ENCODE measurements around the gene HCRT.

HCRT gene

GRCh38 chr17:42138749-42139492 is 46.3 kb downstream of the HCRT start:
- DNase-seq (ENCODE audit: low read depth) = no peak
- no peak for TF ChIP-seq CTCF (conservative IDR thresholded peaks at IDR 0.05; ENCODE audit: low read depth, low read length)
- no peak overlapping the region for H3K4me3 ChIP-seq (ENCODE audit: low read depth, low read length)

GRCh38 chr17:42136654-42137051 is 48.6 kb downstream of the HCRT start:
- TF ChIP-seq CTCF (conservative IDR thresholded peaks at IDR 0.05; ENCODE audit: low read depth, low read length) = no peak
- no peak overlapping the region for H3K4me3 ChIP-seq (ENCODE audit: low read depth, low read length)
- no peak for DNase-seq (ENCODE audit: low read depth)

GRCh38 chr17:42135664-42136653 is 49.3 kb downstream of the HCRT start:
- H3K4me3 ChIP-seq (ENCODE audit: low read depth, low read length) = no peak overlapping the region
- peak; percentile 86 for DNase-seq (ENCODE audit: low read depth)
- TF ChIP-seq CTCF (conservative IDR thresholded peaks at IDR 0.05; ENCODE audit: low read depth, low read length) = no peak

GRCh38 chr17:42135151-42135550 is 50.1 kb downstream of the HCRT start:
- DNase-seq (ENCODE audit: low read depth) = no peak
- H3K4me3 ChIP-seq (ENCODE audit: low read depth, low read length) = no peak overlapping the region
- TF ChIP-seq CTCF (conservative IDR thresholded peaks at IDR 0.05; ENCODE audit: low read depth, low read length) = no peak
